Measurements from ENCODE around the gene ZC3HAV1L.
"Not testable (repeated sequence)": the region's sequence is repeated elsewhere in the genome, so short reads cannot be mapped to it uniquely, and the experiment has no call there.

Gene ZC3HAV1L

GRCh38 chr7:139035586-139036353, at the start of gene ZC3HAV1L:
Gene ZC3HAV1L, minus strand, starts transcription at chr7:139036042. Its CDS starts 25 bp downstream, at chr7:139036017.
- peak; percentile 31 for DNase-seq

DNA sequence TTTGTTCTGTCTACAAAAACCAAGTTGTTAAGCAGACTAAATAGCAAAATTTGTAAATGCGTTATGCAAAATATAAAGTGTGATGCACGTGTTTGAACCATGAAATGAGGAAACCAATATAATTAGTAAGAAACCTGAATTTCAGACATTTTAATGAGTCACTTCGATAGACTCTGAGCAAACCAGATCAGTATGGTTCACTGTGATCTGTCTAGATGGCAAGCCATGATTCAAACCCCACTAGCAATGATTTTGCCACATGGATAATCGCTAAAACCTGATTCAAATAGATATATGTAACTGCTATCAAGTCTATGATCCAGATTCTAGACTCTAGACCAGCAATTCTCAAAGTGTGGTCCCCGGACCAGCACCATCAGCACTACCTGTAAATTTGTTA, 48.9 kb upstream of the ZC3HAV1L start:
- DNase-seq = no peak

DNA sequence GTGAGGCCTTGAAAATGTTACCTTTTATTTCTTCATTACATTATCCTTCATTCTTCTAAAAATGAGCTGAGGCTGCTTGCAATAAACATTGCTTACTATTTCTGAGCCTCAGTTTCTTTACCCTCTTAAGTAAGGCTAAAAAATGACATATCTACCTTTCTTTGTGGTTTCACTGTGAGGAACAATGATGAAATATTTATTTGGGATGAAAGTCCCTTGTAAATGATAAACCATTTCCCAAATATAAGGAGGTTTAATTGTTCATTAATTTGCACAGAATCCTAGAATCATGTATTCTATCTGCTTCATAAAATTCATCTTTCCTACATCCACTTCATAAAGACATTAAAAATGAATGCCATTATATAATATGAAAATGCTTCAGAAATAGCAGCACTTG, 45.7 kb upstream of the ZC3HAV1L start:
- no peak for DNase-seq

DNA sequence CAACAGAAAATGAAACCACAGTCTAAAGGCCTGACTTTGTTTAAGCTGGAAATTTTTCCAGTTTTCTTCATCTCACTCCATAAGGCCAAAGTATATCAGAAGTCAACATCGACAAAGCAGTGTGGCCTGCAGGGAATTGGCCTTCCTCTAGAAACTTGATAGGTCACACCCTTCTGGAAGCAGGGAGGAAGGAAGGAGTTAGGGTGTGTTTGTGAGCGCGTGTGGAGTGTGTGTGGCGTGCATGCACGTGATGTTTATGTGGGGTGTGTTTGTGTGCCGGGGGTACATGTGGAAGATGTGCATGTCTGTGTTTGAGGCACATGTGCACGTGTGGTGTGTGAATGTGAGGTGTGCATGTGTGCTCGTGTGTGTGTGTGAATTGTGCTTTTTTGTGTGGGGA, 45.1 kb upstream of the ZC3HAV1L start:
- DNase-seq = no peak

DNA sequence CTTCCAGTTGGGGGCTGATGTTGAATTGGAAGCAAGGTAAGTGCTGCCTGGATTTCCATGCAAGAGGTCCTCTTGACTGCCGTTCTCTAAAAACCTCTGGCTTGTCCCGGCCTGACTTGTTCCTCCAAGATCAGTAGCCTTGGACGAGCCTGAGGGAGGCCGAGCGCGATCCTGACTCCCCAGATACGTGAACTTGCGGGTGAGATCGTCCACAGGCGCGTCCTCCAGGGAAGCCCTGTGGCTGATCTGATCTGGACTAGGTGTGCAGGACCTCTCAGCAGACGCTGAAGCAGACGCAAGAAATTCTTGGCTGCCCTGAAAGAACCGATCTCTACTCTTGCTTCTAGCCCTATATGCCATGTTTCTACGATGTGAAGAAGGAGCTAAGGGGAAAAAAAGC, 44.0 kb upstream of the ZC3HAV1L start:
- DNase-seq = no peak

DNA sequence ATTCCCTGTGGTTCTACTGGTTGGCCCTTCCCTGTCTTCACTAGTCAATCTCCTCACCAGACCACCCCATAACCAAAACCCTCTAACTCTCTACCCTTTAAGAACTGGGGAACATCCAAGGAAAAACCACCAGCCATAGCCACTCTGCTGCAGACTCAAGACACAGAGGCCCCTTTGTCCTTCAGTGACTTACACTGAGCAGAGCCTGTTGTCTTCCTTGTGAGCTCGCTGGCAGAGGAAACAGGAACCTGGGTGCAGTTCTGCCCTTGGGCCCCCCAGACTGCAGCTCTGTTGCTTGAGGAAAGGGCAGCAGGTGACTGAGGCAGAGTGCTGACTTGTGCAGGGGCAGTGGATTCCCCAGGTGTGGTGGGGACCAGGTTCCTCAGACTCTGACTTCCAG, 43.1 kb upstream of the ZC3HAV1L start:
- no peak for DNase-seq

DNA sequence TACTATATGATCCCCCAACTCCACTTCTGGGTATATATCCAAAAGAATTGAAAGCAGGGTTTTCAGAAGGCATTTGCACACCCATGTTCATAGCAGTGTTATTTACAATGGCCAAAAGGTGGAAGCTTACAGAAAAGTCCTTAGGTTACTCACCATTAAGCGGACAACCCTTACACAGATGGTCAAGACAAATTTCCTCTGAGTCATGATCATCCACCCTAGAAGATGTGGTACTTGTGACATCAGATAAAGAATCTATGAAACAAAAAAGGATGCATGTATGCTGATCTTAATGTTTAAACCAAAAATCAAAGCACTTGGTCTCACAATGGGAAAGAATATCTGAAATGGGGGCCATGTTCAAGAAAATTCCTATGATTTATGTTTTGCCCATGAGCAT, 42.6 kb upstream of the ZC3HAV1L start:
- no peak for DNase-seq

DNA sequence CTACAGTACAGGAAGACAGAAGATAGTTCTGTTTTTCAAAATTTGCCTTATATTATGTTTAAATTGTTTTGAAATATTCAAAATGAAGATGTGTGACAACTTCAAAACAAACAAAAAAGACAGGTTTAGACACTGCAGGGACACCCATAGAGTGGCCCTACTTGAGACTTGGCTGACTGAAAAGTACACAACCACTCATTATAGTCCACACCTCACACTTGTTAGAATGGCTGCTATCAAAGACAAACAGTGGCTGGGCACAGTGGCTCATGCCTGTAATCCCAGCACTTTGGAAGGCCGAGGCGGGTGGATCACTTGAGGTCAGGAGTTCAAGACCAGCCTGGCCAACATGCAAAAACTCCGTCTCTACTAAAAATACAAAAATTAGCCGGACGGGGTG, 41.9 kb upstream of the ZC3HAV1L start:
- DNase-seq = not testable (repeated sequence)

GRCh38 chr7:139075871-139076686, 40.2 kb upstream of the ZC3HAV1L start:
- DNase-seq = no peak

- peak; percentile 87 for DNase-seq
Observed at GRCh38 chr7:139075031-139075652, 39.3 kb upstream of the ZC3HAV1L start.

DNA sequence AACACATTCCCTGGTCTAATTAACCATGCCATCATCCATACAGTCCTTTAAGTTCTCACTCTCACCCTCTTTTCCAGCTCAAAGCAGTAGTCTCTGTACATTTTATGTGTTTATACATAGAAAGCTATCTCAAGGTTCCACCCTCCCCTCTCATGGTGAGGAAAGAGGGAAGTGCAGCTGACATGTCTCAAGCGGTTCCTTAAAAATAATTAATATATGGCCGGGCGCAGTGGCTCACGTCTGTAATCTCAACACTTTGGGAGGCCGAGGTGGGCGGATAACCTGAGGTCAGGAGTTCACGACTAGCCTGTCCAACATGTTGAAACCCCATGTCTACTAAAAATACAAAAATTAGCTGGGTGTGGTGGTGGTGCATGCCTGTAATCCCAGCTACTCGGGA, 37.0 kb upstream of the ZC3HAV1L start:
- no peak for DNase-seq

DNA sequence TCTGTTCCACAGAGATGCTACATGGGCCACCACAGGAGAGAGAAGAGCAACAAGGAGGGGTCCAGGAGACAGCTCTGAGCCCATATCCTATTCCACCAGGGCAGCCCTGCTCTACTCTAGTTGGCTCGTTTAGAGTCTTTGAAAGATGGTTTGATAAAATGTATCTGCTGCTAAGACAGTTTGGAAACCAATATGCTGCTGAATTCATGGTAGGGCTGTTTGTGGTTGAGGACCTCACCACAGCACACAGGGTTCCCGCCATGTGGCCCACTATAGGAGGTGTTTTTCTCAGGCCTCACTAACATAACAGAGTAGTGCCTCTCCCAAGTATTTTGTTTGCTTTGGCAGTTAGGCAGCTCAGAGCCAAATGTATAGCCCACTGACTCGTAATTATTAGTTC, 35.8 kb upstream of the ZC3HAV1L start:
- DNase-seq = peak; percentile 37

DNA sequence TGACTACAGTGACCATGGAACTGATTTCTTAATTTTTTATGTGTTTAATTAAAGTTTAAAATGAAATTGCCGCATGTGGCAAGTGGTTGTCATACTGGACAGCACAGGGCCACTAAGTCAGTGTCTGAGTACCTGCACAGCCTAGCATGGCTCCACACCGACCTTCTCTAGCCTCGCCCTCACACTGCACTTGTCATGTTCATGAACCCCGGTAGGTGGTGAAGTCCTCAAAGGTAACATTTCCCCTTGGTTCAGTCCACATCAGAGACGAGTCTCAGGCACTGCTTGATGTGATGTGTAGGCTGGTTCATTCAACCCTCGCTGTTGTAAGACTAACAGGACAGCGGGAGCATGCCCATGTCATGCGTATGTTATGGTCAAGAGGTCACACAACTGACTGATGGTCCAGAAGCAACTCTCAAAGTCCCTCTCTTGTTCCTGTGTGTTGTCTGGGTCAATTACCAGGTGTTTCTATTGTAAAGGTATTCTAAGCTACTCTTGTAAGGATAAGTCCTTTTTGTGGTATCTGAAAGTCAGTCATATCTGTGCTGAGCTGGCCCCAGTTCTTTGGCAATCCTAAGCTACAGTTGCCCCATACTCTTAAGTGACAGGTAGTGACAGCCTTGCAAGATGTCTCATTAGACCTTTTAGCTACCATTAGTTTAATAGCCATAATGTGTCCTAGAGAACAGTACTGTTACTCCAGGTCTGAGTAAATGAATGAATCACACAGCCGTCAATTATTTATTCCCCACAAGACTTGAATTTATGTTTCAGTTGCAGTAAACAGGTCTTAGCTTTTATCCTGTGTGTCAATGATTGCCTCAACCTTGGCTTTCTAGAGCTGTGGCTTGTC, 32.9 kb upstream of the ZC3HAV1L start:
- DNase-seq = no peak

GRCh38 chr7:139066315-139066714, 30.5 kb upstream of the ZC3HAV1L start:
- DNase-seq = no peak

DNA sequence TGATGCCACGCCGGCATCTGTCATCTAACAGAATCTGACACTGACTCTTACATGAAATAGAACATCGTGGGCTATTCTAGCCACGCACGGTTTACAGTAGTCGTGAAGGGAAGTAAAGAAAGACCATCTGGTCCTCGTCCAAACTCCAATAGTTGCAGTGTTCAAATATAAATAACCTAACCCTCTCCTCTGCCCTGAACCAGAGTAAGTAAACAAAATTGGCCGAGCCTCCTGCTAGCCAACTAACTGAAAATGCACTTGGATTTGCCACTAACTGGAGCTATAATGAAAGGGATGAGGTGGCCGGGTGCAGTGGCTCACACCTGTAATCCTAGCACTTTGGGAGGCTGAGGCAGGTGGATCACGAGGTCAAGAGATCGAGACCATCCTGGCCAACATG, 29.5 kb upstream of the ZC3HAV1L start:
- no peak for DNase-seq

DNA sequence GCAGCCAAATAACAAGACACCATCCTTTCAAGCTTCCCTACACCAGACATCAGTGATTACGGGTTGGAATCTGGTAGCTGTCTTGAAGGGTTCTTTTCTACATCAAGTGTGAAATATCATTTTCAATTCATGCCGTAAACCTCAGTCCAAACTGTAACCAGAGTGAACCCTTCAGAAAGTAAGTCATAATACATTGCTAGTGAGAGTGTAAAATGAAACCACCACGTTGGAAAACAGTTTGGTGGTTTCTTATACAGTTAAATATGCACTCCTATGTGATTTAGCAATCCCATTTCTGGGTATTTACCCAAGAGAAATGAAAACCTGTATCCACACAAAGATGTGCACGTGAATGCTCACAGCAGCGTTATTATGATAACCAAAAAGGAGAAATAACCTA, 25.6 kb upstream of the ZC3HAV1L start:
- no peak for DNase-seq

DNA sequence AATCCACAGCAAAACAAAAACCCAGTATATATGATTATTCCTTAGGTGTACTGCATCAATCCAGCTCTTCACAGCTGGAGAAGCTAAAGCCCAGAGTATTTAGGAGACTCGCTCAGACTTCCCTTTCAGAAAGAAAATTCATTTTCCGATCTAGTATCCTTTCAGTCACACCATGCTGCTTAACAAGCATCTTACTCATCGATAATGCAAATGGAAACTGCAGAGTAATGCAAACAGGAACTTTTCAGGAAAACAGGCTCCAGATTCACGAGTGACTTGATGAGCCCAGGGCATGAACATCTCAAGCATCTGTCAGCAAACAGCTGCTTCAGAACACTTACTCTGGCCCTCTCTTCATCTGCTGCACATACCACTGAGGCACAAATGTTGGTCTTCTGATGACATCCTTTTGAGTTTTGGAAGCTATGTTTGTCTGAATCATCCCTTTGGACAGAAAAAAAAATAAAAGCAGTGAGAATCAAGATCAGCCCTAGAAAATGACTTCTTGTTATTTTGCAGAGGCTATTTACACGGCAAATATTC, 24.9 kb upstream of the ZC3HAV1L start:
- no peak for DNase-seq

DNA sequence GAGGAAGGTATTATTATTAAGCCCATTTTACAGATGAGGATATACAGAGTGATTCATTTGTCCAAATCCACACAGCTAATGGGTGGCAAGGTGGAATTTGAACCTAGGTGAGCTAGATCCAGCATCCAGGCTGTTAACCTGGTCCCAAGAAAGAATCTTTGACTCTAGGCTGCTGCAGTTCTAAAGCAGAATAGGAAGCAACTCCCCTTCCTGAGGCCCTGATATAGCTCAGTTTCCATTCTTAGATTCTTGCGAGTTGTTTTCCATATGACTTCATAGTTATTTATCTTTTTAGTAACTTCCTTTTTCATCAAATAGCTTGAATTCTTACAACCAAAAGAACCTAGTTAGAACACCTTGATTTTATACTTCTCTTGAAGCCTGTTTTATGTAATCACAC, 24.1 kb upstream of the ZC3HAV1L start:
- DNase-seq = no peak

DNA sequence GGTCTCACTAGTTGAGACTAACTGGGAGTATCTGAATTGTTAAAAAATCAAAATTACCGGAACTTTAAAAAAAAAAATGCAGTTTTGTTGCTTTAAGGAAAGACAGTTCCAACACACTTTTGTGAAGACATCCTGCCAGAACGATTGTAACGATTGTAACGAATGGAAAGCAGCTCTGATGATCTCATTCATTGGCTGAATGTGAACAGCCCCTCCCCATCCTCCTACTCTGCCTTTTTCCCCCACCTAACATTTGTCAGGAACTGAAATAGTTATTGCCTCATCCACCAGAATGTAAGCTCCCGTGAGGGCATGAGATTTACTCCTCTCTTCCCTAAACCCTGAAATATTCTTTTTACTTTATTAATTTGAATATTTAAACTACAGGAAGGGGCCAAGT, 23.1 kb upstream of the ZC3HAV1L start:
- no peak for DNase-seq

- no peak for DNase-seq
Observed at GRCh38 chr7:139055674-139056073, 19.8 kb upstream of the ZC3HAV1L start.

DNA sequence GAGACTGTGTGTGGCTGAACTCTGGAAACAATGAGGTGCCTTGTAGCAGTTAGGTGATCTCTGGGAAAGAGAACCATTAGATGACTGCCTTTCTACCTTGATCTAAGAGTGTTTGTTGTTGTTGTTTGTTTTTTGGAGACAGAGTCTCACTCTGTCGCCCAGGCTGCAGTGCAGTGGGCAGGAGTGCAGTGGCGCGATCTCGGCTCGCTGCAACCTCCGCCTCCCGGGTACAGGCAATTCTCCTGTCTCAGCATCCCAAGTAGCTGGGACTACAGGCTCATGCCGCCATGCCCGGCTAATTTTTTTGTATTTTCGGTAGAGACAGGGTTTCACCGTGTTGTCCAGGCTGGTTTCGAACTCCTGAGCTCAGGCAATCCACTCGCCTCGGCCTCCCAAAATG, 18.8 kb upstream of the ZC3HAV1L start:
- DNase-seq = not testable (repeated sequence)

DNA sequence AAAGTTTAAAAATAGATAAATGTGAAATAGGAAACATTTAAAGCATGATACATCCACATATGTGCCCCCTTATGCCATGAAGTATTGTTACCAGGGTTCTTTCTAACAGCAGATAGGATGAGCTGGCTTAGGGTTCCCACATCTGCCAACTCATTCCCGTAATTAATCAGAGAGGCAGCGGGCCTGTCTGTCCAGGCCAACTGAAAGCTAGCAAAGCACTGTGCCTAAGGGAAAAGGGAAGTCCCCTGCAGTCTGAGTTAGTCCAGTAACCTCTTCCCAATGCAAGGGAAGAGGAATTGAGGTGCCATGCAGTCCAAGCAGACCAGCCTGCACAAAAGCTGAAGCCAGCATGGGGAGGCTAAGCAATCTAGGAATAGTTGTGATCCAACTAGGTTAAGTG, 18.3 kb upstream of the ZC3HAV1L start:
- DNase-seq = no peak

DNA sequence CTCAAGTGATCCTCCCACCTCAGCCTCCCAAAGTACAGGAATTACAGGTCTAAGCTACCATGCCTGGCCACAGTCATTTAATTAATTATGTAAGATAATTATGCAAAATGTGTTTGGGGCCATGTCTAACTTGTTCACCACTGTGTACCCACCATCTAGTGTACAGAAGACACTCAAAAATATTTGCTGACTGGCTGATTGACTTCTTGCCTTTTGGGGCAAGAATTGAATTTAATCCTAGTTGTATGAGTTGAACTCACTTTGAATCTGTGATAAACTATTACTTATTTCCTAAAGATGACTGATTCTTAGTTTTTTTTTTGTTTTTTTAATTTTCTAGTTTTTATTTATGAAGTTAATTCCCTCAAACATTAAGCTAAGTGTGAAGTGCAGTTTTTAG, 15.8 kb upstream of the ZC3HAV1L start:
- DNase-seq = no peak

All from CD4-positive, alpha-beta T cell treated with Interleukin-21 for 1 hour (primary cell).